A172 (cell line): ENCODE results near the gene MYO7B. TPM values are rescaled to one million over a fixed set of nuclear protein-coding genes. Genes with fewer than 3 reads are reported as not detected.

ENCODE experiments used
- DNase-seq: peaks from one replicate; pipeline ENCODE4 v3.0.0-alpha.2; 2015; ENCODE audit warnings: low spot score
- total RNA-seq: library from RNA; depleted of rRNA; stranded (reverse); fragments of >200 nt; shearing (Covaris generic); gene quantifications from 2 replicates; pipeline ENCODE4 v1.2.3, GENCODE V29; 2014

MYO7B gene
- total RNA-seq, 1 experiment from 2014 or later = 6.1 TPM

- no peak for DNase-seq
These were observed 37.4 kb downstream of the MYO7B start for GRCh38 chr2:127572841-127573240.

- no peak for DNase-seq
These were observed 37.8 kb downstream of the MYO7B start for GRCh38 chr2:127573298-127573697.

GRCh38 chr2:127573771-127574170, 38.3 kb downstream of the MYO7B start:
- no peak for DNase-seq

- no peak for DNase-seq
These were observed 39.2 kb downstream of the MYO7B start for GRCh38 chr2:127574656-127575055.

- DNase-seq = no peak
These were observed 39.8 kb downstream of the MYO7B start for GRCh38 chr2:127575185-127575765.

GRCh38 chr2:127575941-127576432, 40.5 kb downstream of the MYO7B start:
- DNase-seq = no peak

- peak; percentile 20 for DNase-seq
These were observed 41.1 kb downstream of the MYO7B start for GRCh38 chr2:127576433-127577207.

GRCh38 chr2:127577208-127577475, 41.7 kb downstream of the MYO7B start:
- DNase-seq = no peak

- DNase-seq = no peak
These were observed 42.0 kb downstream of the MYO7B start for GRCh38 chr2:127577503-127577902.

- DNase-seq = no peak
These were observed 42.5 kb downstream of the MYO7B start for GRCh38 chr2:127577973-127578372.

GRCh38 chr2:127578411-127578810, 42.9 kb downstream of the MYO7B start:
- DNase-seq = no peak

GRCh38 chr2:127579231-127579630, 43.7 kb downstream of the MYO7B start:
- no peak for DNase-seq

GRCh38 chr2:127580167-127581049, 44.9 kb downstream of the MYO7B start:
- DNase-seq = no peak

- no peak for DNase-seq
These were observed 45.5 kb downstream of the MYO7B start for GRCh38 chr2:127581050-127581345.

- DNase-seq = no peak
These were observed 46.3 kb downstream of the MYO7B start for GRCh38 chr2:127581516-127582490.

- DNase-seq = no peak
These were observed 47.7 kb downstream of the MYO7B start for GRCh38 chr2:127582863-127583861.

GRCh38 chr2:127584047-127584446, 48.6 kb downstream of the MYO7B start:
- no peak for DNase-seq

- DNase-seq = no peak
These were observed 49.1 kb downstream of the MYO7B start for GRCh38 chr2:127584516-127585033.

- no peak for DNase-seq
These were observed 49.9 kb downstream of the MYO7B start for GRCh38 chr2:127585270-127585807.

GRCh38 chr2:127586136-127586535, 50.7 kb downstream of the MYO7B start:
- no peak for DNase-seq
